Measurements from ENCODE around the gene PLEKHB2.

- TF ChIP-seq, protein P1, sequence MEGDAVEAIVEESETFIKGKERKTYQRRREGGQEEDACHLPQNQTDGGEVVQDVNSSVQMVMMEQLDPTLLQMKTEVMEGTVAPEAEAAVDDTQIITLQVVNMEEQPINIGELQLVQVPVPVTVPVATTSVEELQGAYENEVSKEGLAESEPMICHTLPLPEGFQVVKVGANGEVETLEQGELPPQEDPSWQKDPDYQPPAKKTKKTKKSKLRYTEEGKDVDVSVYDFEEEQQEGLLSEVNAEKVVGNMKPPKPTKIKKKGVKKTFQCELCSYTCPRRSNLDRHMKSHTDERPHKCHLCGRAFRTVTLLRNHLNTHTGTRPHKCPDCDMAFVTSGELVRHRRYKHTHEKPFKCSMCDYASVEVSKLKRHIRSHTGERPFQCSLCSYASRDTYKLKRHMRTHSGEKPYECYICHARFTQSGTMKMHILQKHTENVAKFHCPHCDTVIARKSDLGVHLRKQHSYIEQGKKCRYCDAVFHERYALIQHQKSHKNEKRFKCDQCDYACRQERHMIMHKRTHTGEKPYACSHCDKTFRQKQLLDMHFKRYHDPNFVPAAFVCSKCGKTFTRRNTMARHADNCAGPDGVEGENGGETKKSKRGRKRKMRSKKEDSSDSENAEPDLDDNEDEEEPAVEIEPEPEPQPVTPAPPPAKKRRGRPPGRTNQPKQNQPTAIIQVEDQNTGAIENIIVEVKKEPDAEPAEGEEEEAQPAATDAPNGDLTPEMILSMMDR (IDR thresholded peaks at IDR 0.05) = no peak
- TF ChIP-seq ZFX (IDR thresholded peaks at IDR 0.05; ENCODE audit: borderline replicate concordance) = no peak
These were observed 16.3 kb downstream of the PLEKHB2 start for GRCh38 chr2:131121464-131121863.
